K562 (cell line): ENCODE results near the gene UNC119B. TPM values are rescaled to one million over a fixed set of nuclear protein-coding genes. Genes with fewer than 3 reads are reported as not detected.

Experiments used
- CBX2 ChIP-seq: fragments of 200-600 bp; sonication (generic); IDR thresholded peaks from one replicate; pipeline ENCODE4 v1.6.1; 2012; ENCODE audit warnings: mild to moderate bottlenecking, low read length, inconsistent platforms; ENCODE audit not compliant: insufficient read depth, poor library complexity, severe bottlenecking
- CREB3L1 ChIP-seq: fragments of 450-650 bp; IDR thresholded peaks from 2 replicates; pipeline ENCODE4 v1.6.1; 2014; ENCODE audit warnings: low read depth, mild to moderate bottlenecking, moderate library complexity, borderline replicate concordance
- DACH1 ChIP-seq: fragments of 450-650 bp; IDR thresholded peaks from 2 replicates; pipeline ENCODE4 v1.6.1; 2018; ENCODE audit not compliant: partially characterized antibody
- E2F4 ChIP-seq: sonication (generic); formaldehyde crosslinking; IDR thresholded peaks from 2 replicates; pipeline ENCODE4 v1.8.0; 2022; ENCODE audit warnings: mild to moderate bottlenecking, low read depth, missing genetic modification reagents
- E2F6 ChIP-seq, 2 experiments: IDR thresholded peaks; 2 replicates each; pipeline ENCODE4 v1.6.1; 2011; ENCODE audit warnings: borderline replicate concordance in 1 of 2, control low read depth in 1 of 2, low read depth in 1 of 2, low read length in 1 of 2, mild to moderate bottlenecking in 1 of 2, mixed read lengths in 1 of 2, moderate library complexity in 1 of 2; ENCODE audit not compliant: insufficient read depth in 1 of 2, insufficient read length in 1 of 2, poor library complexity in 1 of 2, severe bottlenecking in 1 of 2; ENCODE audit errors: extremely low read depth in 1 of 2
- ETV5 ChIP-seq: sonication (generic); formaldehyde crosslinking; IDR thresholded peaks from 2 replicates; pipeline ENCODE4 v1.4.0; 2020; ENCODE audit warnings: low read depth, mild to moderate bottlenecking, missing genetic modification reagents
- KDM2B ChIP-seq: fragments of 250-450 bp; sonication (Bioruptor Pico); IDR thresholded peaks from 2 replicates; pipeline ENCODE4 v1.8.0; 2021; ENCODE audit warnings: mild to moderate bottlenecking, moderate library complexity
- KDM4B ChIP-seq, 2 experiments: fragments of 450-650 bp in 1 of 2; sonication (generic) in 1 of 2; IDR thresholded peaks; 2 replicates each; pipeline ENCODE4 v1.6.1; 2016 to 2017; ENCODE audit warnings: borderline replicate concordance in 2 of 2, antibody characterized with exemption in 1 of 2, low read depth in 1 of 2, mild to moderate bottlenecking in 1 of 2
- LCOR ChIP-seq: sonication (generic); formaldehyde crosslinking; IDR thresholded peaks from 2 replicates; pipeline ENCODE4 v1.8.0; 2022; ENCODE audit warnings: mild to moderate bottlenecking, missing genetic modification reagents
- MXI1 ChIP-seq: IDR thresholded peaks from 2 replicates; pipeline ENCODE4 v1.6.1; 2011; ENCODE audit warnings: low read depth, mild to moderate bottlenecking, improper control_type of control experiment, low read length
- PHF8 ChIP-seq: fragments of 200-600 bp; sonication (generic); IDR thresholded peaks from 2 replicates; pipeline ENCODE4 v1.6.1; 2012; ENCODE audit warnings: mixed run types, mild to moderate bottlenecking, inconsistent platforms, low read length, moderate library complexity, borderline replicate concordance
- PRMT5 ChIP-seq: sonication (generic); formaldehyde crosslinking; IDR thresholded peaks from 2 replicates; pipeline ENCODE4 v1.5.0; 2020; ENCODE audit warnings: missing genetic modification reagents
- SMAD3 ChIP-seq: fragments of 450-650 bp; formaldehyde crosslinking; conservative IDR thresholded peaks from 2 replicates; pipeline ENCODE4 v1.4.0; 2020; ENCODE audit warnings: mild to moderate bottlenecking
- XRCC4 ChIP-seq: IDR thresholded peaks from one replicate; pipeline ENCODE4 v1.6.1; 2011; ENCODE audit not compliant: insufficient read depth, insufficient read length; ENCODE audit errors: extremely low read depth
- ZBTB17 ChIP-seq: fragments of 450-650 bp; formaldehyde crosslinking; IDR thresholded peaks from 2 replicates; pipeline ENCODE4 v1.4.0; 2020; ENCODE audit warnings: mild to moderate bottlenecking
- ZNF224 ChIP-seq: sonication (generic); formaldehyde crosslinking; IDR thresholded peaks from 2 replicates; pipeline ENCODE4 v1.8.0; 2022; ENCODE audit warnings: mild to moderate bottlenecking, missing genetic modification reagents
- ZNF280A ChIP-seq: fragments of 450-650 bp; IDR thresholded peaks from 2 replicates; pipeline ENCODE4 v1.6.1; 2018; ENCODE audit warnings: mild to moderate bottlenecking, low read depth; ENCODE audit not compliant: partially characterized antibody
- ZNF431 ChIP-seq: sonication (generic); formaldehyde crosslinking; IDR thresholded peaks from 2 replicates; pipeline ENCODE4 v1.8.0; 2022; ENCODE audit warnings: mild to moderate bottlenecking, missing genetic modification reagents
- ZNF507 ChIP-seq: conservative IDR thresholded peaks from 2 replicates; pipeline ENCODE4 v1.6.1; 2017; ENCODE audit warnings: missing genetic modification characterization, missing compliant biosample characterization
- polyA plus RNA-seq, 8 experiments: library from polyadenylated mRNA; depleted of rRNA in 4 of 8; stranded (reverse) in 5 of 8; unstranded in 3 of 8; fragments of >200 nt; fragmentation: Nextera tagmentation in 2 of 8; fragmentation: Illumina TruSeq in 1 of 8; extraction: Ambion mirVana in 2 of 8; extraction: Trizol in 1 of 8; gene quantifications; 2 replicates each; pipeline versions ENCODE4 v1.2.1 to v1.2.3, GENCODE V29; 2011 to 2014; ENCODE audit warnings: inconsistent platforms in 1 of 8, missing spikeins in 1 of 8
- total RNA-seq, 7 experiments: library from RNA; depleted of rRNA in 6 of 7; stranded (reverse); fragments of >200 nt in 6 of 7; fragmentation: Illumina TruSeq in 2 of 7; extraction: Trizol in 2 of 7; gene quantifications; 2 replicates each; pipeline versions ENCODE4 v1.2.1 to v1.2.3, GENCODE V29; 2011 to 2021; ENCODE audit warnings: low replicate concordance in 1 of 7

Gene UNC119B
- total and polyA plus RNA-seq, 9 of the 15 experiments (the other 6 are each of a cell fraction or from before 2014, with no cell fraction given), result 4.0 to 34.5 (median 15.1) TPM

GRCh38 chr12:120686690-120687577 is 23.3 kb upstream of the UNC119B start, which contains the start of gene MLEC (continued):
- TF ChIP-seq ZBTB17 (CRISPR knock-in tag) (0 out of 2 replicates have a peak, but pooled peaks have one; percentile 53), KDM4B (IDR thresholded peaks at IDR 0.05; ENCODE audit: borderline replicate concordance in 2 of 2, low read depth in 1 of 2) (peak in 1 of 2 experiments; percentile 52; a peak in 1 of 4 replicates), PHF8 (peak; percentile 85; the same call in 1 of the 2 replicates), ZNF224 (CRISPR knock-in tag) (no peak), KDM2B (CRISPR knock-in tag) (no peak), ZNF507 (tag) (no peak), ETV5 (peak; percentile 86), DACH1 (no peak), CBX2 (no peak), SMAD3 (CRISPR knock-in tag) (no peak), XRCC4 (no peak), LCOR (peak; percentile 49; the same call in 1 of the 2 replicates), MXI1 (no peak), CREB3L1 (peak; percentile 94), PRMT5 (CRISPR knock-in tag) (no peak), E2F4 (no peak), ZNF431 (CRISPR knock-in tag) (no peak), ZNF280A (no peak), E2F6 (IDR thresholded peaks at IDR 0.05; ENCODE audit: borderline replicate concordance in 1 of 2, extremely low read depth in 1 of 2, insufficient read depth in 1 of 2, insufficient read length in 1 of 2, low read depth in 1 of 2, low read length in 1 of 2, poor library complexity in 1 of 2, severe bottlenecking in 1 of 2) (peak in 1 of 2 experiments; percentile 52)
